Gastroesophageal sphincter (tissue), 4 donors: ENCODE data around the gene PCGF2. TPM values are rescaled to one million over a fixed set of nuclear protein-coding genes. Genes with fewer than 3 reads are reported as not detected.

ENCODE experiments used
- ATAC-seq: fragments of 150-250 bp; one replicate; pipeline ENCODE4 v1.9.1; 2016; ENCODE audit warnings: mild to moderate bottlenecking, moderate library complexity
- H3K27ac ChIP-seq, 4 donors: fragments of 200-600 bp; sonication (generic) in 3 of 4; 1 replicate in 3 of 4; 2 replicates in 1 of 4; pipeline ENCODE4 v1.5.1; 2016 to 2019
- H3K27me3 ChIP-seq: fragments of 200-600 bp; sonication (generic); one replicate; pipeline ENCODE4 v1.5.1; 2019
- H3K36me3 ChIP-seq, 2 donors: fragments of 200-600 bp; sonication (generic); one replicate each; pipeline ENCODE4 v1.5.1; 2019; ENCODE audit warnings: control low read depth in 1 of 2
- H3K4me1 ChIP-seq, 3 donors: fragments of 200-600 bp; sonication (generic); 1 replicate in 2 of 3; 2 replicates in 1 of 3; pipeline ENCODE4 v1.5.1; 2016 to 2019; ENCODE audit warnings: control low read depth in 2 of 3
- H3K4me3 ChIP-seq, 2 donors: fragments of 200-600 bp; sonication (generic); one replicate each; pipeline ENCODE4 v1.5.1; 2019; ENCODE audit warnings: mild to moderate bottlenecking in 1 of 2, moderate library complexity in 1 of 2
- H3K9me3 ChIP-seq, 3 donors: fragments of 200-600 bp; sonication (generic); one replicate each; pipeline ENCODE4 v1.5.1; 2017 to 2019; ENCODE audit warnings: control low read depth in 2 of 3
- CTCF ChIP-seq, 4 experiments: fragments of 200-600 bp in 2 of 4; fragments of 450-650 bp in 2 of 4; sonication (generic) in 1 of 4; IDR thresholded peaks; one replicate each; pipeline ENCODE4 v1.5.1; 2017 to 2019; ENCODE audit warnings: antibody characterized with exemption in 4 of 4, mild to moderate bottlenecking in 2 of 4, moderate library complexity in 2 of 4
- EP300 ChIP-seq: sonication (generic); formaldehyde crosslinking; IDR thresholded peaks from one replicate; pipeline ENCODE4 v1.6.1; 2017; ENCODE audit warnings: antibody characterized with exemption, mild to moderate bottlenecking
- POLR2A ChIP-seq, 2 donors: fragments of 450-650 bp; IDR thresholded peaks; one replicate each; pipeline ENCODE4 v1.6.1; 2017; ENCODE audit warnings: antibody characterized with exemption in 2 of 2, mild to moderate bottlenecking in 2 of 2, moderate library complexity in 1 of 2
- POLR2AphosphoS5 ChIP-seq: sonication (generic); formaldehyde crosslinking; IDR thresholded peaks from one replicate; pipeline ENCODE4 v1.6.1; 2017; ENCODE audit warnings: antibody characterized with exemption
- WGBS, 2 donors: methylation state at CpG; one replicate each; pipeline ENCODE4 v1.1.5; 2018; ENCODE audit warnings: low coverage in 1 of 2; 5-methylcytosine and 5-hydroxymethylcytosine counted together
- small RNA-seq, 4 donors: library from RNA; depleted of rRNA; stranded (forward); fragments of <200 nt; gene quantifications; one replicate each; pipeline ENCODE3, GENCODE V24; 2016
- total RNA-seq, 4 donors: library from RNA; depleted of rRNA; stranded (reverse); fragments of >200 nt; gene quantifications; one replicate each; pipeline ENCODE4 v1.1.0, GENCODE V29; 2016

Gene PCGF2
- total RNA-seq, 4 donors from 2014 or later: 6.4 to 13.0 (median 9.7) TPM

- Histone ChIP-seq H3K27ac (no peak overlapping the region), H3K27me3 (no peaks in the 10 kb centered on the region), H3K4me3 (no peak overlapping the region), H3K9me3 (no peaks in the 10 kb centered on the region), H3K4me1 (peaks cover 0 to 4% (median 0%) of the 10 kb centered on the region in 3 donors), H3K36me3 (no peaks in the 10 kb centered on the region)
- TF ChIP-seq CTCF (IDR thresholded peaks at IDR 0.05) (no peak), EP300 (no peak), POLR2A (IDR thresholded peaks at IDR 0.05) (no peak), POLR2AphosphoS5 (no peak)
- ATAC-seq: no peak
- 76 to 83% methylated on average over 1 to 4 of the region's 5 CpGs for WGBS, 2 donors
Observed at GRCh38 chr17:38687286-38687685, 60.9 kb downstream of the PCGF2 start.

GRCh38 chr17:38685491-38685890, 62.6 kb downstream of the PCGF2 start:
- H3K36me3 ChIP-seq: no peaks in the 10 kb centered on the region
- H3K9me3 ChIP-seq: no peaks in the 10 kb centered on the region
- H3K27ac ChIP-seq: no peak overlapping the region
- no peaks in the 10 kb centered on the region for H3K4me1 ChIP-seq
- H3K27me3 ChIP-seq: no peaks in the 10 kb centered on the region
- WGBS, 2 donors: 72 to 79% methylated on average over 12 of the region's 12 CpGs
- no peak overlapping the region for H3K4me3 ChIP-seq
- no peak for ATAC-seq
- no peak for TF ChIP-seq POLR2A (IDR thresholded peaks at IDR 0.05)
- TF ChIP-seq POLR2AphosphoS5: no peak
- no peak for TF ChIP-seq CTCF (IDR thresholded peaks at IDR 0.05)
- no peak for TF ChIP-seq EP300

Small RNA genes lying within 50 kb of the gene (small RNA-seq; reads per million reads assigned to genes)
- gene MIR4726 (0 to 0.55 (median 0.13) reads per million in 4 donors), gene MIR4734 (0 to 0.13 (median 0) reads per million in 4 donors), gene RNA5SP440 (1.6 to 4.6 (median 2.4) reads per million in 4 donors), gene RNU6-866P (0 reads per million in 4 donors)

Other genes with a start within 250 kb of the PCGF2 start
- gene SRCIN1, start 142.4 kb downstream of the PCGF2 start, total RNA-seq: 1 to 10 TPM in 2 of 4 donors, under 1 TPM in 2; 0.67 to 2.6 (median 1.5) TPM
- 1 to 10 TPM in 3 of 4 donors, under 1 TPM in 1; 0.31 to 3.5 (median 1.5) TPM for gene EPOP, start 73.4 kb downstream of the PCGF2 start, total RNA-seq
- 100 to 1,000 TPM in 1 of 4 donors, 10 to 100 TPM in 3; 55.6 to 101 (median 77.9) TPM for gene MLLT6, start 43.1 kb downstream of the PCGF2 start, total RNA-seq
- gene CISD3, start 18.0 kb downstream of the PCGF2 start, total RNA-seq: 10 to 100 TPM in 2 of 4 donors, 1 to 10 TPM in 2; 8.5 to 14.9 (median 11.1) TPM
- 100 to 1,000 TPM; 107 to 123 (median 117) TPM for gene PSMB3, start 4.4 kb upstream of the PCGF2 start, total RNA-seq
- 10 to 100 TPM; 43.9 to 80.3 (median 62.1) TPM for gene PIP4K2B, start 51.2 kb upstream of the PCGF2 start, total RNA-seq
- 10 to 100 TPM; 13.6 to 35.0 (median 23.3) TPM for gene CWC25, start 77.0 kb upstream of the PCGF2 start, total RNA-seq
- 1,000 to 10,000 TPM in 3 of 4 donors, 100 to 1,000 TPM in 1; 755 to 2,040 (median 1,511) TPM for gene RPL23, start 105.4 kb upstream of the PCGF2 start, total RNA-seq
- 10 to 100 TPM; 33.5 to 88.9 (median 73.6) TPM for gene LASP1, start 121.7 kb upstream of the PCGF2 start, total RNA-seq
- under 1 TPM in 1 of 4 donors, not detected in 3; 0.25 TPM for gene FBXO47, start 219.1 kb upstream of the PCGF2 start, total RNA-seq